OCI-LY3 (cell line): ENCODE results near the gene CYP2D6.

ENCODE experiments used
- H2AFZ ChIP-seq: fragments of 200-600, 300-600 bp; shearing (Covaris generic); 2 replicates; pipeline ENCODE4 v1.6.0; 2014; ENCODE audit warnings: antibody characterized with exemption, low read depth, low read length
- H3K27ac ChIP-seq: fragments of 200-600, 300-600 bp; sonication (generic); 2 replicates; pipeline ENCODE4 v1.5.1; 2014; ENCODE audit warnings: mild to moderate bottlenecking, low read length, moderate library complexity, mixed read lengths
- H3K27me3 ChIP-seq: fragments of 200-600, 300-600 bp; sonication (generic); 2 replicates; pipeline ENCODE4 v1.6.1; 2014; ENCODE audit warnings: low read depth, low read length, mixed read lengths
- H3K36me3 ChIP-seq: fragments of 200-600, 300-600 bp; sonication (generic); replicated peaks from 2 replicates; pipeline ENCODE3; 2014; ENCODE audit warnings: low read depth, low read length, mixed read lengths
- H3K4me1 ChIP-seq: fragments of 300-600, 200-600 bp; sonication (generic); 2 replicates; pipeline ENCODE4 v1.6.1; 2014; ENCODE audit warnings: low read length, mixed read lengths
- H3K4me2 ChIP-seq: fragments of 200-600, 300-600 bp; sonication (generic); 2 replicates; pipeline ENCODE4 v1.6.1; 2014; ENCODE audit warnings: low read length, mixed read lengths
- H3K4me3 ChIP-seq: fragments of 300-600, 200-600 bp; sonication (generic); 2 replicates; pipeline ENCODE4 v1.5.1; 2014; ENCODE audit warnings: antibody characterized with exemption, mild to moderate bottlenecking, low read length, moderate library complexity
- H3K79me2 ChIP-seq: fragments of 300-600, 200-600 bp; shearing (Covaris generic); 2 replicates; pipeline ENCODE4 v1.6.1; 2014; ENCODE audit warnings: mild to moderate bottlenecking, low read length, mixed read lengths
- H3K9ac ChIP-seq: fragments of 300-600, 200-600 bp; shearing (Covaris generic); 2 replicates; pipeline ENCODE4 v1.6.0; 2014; ENCODE audit warnings: mild to moderate bottlenecking, low read length, moderate library complexity
- H3K9me3 ChIP-seq: fragments of 200-600, 300-600 bp; shearing (Covaris generic); 2 replicates; pipeline ENCODE4 v1.6.1; 2014; ENCODE audit warnings: low read length, mixed read lengths; ENCODE audit not compliant: insufficient read depth
- H4K20me1 ChIP-seq: fragments of 200-600, 300-600 bp; sonication (generic); 2 replicates; pipeline ENCODE4 v1.6.1; 2016; ENCODE audit warnings: low read length, mixed read lengths; ENCODE audit not compliant: insufficient read depth
- EZH2phosphoT487 ChIP-seq: fragments of 200-600 bp; shearing (Covaris generic); IDR thresholded peaks from 2 replicates; pipeline ENCODE4 v1.6.1; 2018; ENCODE audit warnings: antibody characterized with exemption, mixed run types, low read depth
- TF ChIP-seq, protein P1 (sequence below): fragments of 200-600, 300-600 bp; sonication (generic); IDR thresholded peaks from 2 replicates; pipeline ENCODE4 v1.5.1; 2014; ENCODE audit warnings: antibody characterized with exemption, low read length, low read depth

The CYP2D6 gene

GRCh38 chr22:42101199-42101598 is 29.4 kb downstream of the CYP2D6 start:
- Histone ChIP-seq H4K20me1 (no peaks in the 10 kb centered on the region), H3K4me3 (no peak overlapping the region), H3K4me1 (no peaks in the 10 kb centered on the region), H3K4me2 (no peak overlapping the region), H3K79me2 (no peaks in the 10 kb centered on the region), H3K27me3 (no peaks in the 10 kb centered on the region), H2AFZ (no peak overlapping the region), H3K36me3 (peaks cover 13% of the 10 kb centered on the region), H3K9ac (no peak overlapping the region), H3K27ac (no peak overlapping the region), H3K9me3 (peaks cover 36% of the 10 kb centered on the region)
- TF ChIP-seq, protein P1, sequence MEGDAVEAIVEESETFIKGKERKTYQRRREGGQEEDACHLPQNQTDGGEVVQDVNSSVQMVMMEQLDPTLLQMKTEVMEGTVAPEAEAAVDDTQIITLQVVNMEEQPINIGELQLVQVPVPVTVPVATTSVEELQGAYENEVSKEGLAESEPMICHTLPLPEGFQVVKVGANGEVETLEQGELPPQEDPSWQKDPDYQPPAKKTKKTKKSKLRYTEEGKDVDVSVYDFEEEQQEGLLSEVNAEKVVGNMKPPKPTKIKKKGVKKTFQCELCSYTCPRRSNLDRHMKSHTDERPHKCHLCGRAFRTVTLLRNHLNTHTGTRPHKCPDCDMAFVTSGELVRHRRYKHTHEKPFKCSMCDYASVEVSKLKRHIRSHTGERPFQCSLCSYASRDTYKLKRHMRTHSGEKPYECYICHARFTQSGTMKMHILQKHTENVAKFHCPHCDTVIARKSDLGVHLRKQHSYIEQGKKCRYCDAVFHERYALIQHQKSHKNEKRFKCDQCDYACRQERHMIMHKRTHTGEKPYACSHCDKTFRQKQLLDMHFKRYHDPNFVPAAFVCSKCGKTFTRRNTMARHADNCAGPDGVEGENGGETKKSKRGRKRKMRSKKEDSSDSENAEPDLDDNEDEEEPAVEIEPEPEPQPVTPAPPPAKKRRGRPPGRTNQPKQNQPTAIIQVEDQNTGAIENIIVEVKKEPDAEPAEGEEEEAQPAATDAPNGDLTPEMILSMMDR, result no peak
- TF ChIP-seq EZH2phosphoT487, result no peak

DNA sequence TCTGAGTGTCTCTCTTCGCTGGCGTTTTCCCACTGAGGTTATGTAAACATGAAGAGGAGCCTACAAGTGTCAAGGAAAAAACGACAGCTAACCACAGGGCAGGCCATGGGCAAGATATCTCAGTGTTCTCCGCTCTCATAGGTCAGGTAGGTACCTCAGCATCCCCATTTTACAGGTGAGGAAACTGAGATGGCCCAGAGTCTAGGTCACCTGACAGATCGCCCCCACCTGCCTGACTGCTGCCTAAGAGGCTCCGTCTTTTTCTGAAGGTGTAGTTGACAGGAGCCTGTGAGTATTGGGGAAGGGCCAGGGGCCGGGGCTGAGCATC is 39.2 kb downstream of the CYP2D6 start:
- TF ChIP-seq, protein P1, result no peak
- no peak for TF ChIP-seq EZH2phosphoT487
- Histone ChIP-seq H4K20me1 (no peaks in the 10 kb centered on the region), H3K27ac (peak overlapping the region; percentile 52), H3K79me2 (peaks cover 32% of the 10 kb centered on the region), H2AFZ (peak overlapping the region; percentile 67), H3K4me2 (peak overlapping the region; percentile 86), H3K36me3 (peaks cover 21% of the 10 kb centered on the region), H3K4me1 (peaks cover 15% of the 10 kb centered on the region), H3K4me3 (peak overlapping the region; percentile 82), H3K27me3 (no peaks in the 10 kb centered on the region), H3K9me3 (0 out of 2 replicates have a peak, but pooled peaks cover 6% of the 10 kb centered on the region), H3K9ac (peak overlapping the region; percentile 80)

DNA sequence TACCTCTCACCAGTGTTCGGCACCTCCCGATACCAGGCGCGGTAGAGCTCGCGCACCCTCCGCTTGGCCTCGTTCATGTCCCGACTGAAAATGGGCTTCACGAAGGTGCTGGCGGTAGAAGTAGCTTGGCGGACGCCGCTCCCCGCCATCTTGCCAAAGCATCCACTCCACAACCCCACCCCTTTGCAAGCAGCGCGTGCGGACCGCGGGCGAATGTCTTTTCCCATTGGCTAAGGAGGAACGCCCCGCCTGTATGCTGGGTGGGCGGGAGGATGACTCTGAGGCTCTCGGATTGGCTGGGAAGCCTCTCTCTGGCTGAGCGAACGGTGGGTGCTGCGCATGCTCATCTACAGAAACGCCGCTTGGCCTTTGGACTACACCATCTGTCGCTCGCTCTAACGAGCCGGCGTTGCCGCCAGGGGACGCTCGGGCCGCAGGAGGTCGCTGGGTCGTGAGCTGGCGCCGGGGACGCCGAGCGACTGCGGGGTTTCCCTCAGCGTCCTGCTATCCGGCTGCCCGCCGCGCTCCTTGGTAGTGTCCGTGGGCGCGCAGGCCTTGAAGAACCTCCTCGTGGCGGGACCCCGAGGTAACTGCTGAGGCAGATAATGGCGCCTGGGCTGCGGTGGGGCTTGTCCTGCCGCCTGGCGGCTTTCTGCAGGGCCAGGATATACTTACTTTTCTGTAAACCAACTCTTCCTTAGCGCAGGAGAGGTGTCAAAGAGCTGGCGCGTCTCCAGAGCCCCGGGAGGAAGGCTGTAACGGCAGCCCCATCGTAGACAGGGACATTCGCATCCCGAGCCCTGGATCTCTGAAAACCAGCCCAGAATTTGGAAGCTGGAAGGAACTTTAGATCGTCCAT is 39.8 kb downstream of the CYP2D6 start, which contains the start of gene NDUFA6:
NDUFA6 (minus strand) TSS at position 177 of the 859 bp plus-strand sequence; CDS start at position 149, 28 bp downstream.
- Histone ChIP-seq H2AFZ (peak within 1 kb of the TSS; percentile 77), H3K27me3 (no peaks in the 10 kb centered on the region), H3K27ac (peak within 1 kb of the TSS; percentile 52), H3K79me2 (peaks cover 38% of the 10 kb centered on the region), H4K20me1 (no peaks in the 10 kb centered on the region), H3K4me3 (peak within 1 kb of the TSS; percentile 82), H3K4me1 (peaks cover 15% of the 10 kb centered on the region), H3K9ac (peak within 1 kb of the TSS; percentile 82), H3K4me2 (peak within 1 kb of the TSS; percentile 86), H3K9me3 (0 out of 2 replicates have a peak, but pooled peaks cover 6% of the 10 kb centered on the region), H3K36me3 (peaks cover 27% of the 10 kb centered on the region)
- no peak for TF ChIP-seq EZH2phosphoT487
- TF ChIP-seq, protein P1, result peak; percentile 94

GRCh38 chr22:42086051-42086450 is 44.6 kb downstream of the CYP2D6 start:
- Histone ChIP-seq H3K27ac (no peak overlapping the region), H3K9ac (no peak overlapping the region), H3K27me3 (no peaks in the 10 kb centered on the region), H3K79me2 (peaks cover 42% of the 10 kb centered on the region), H3K36me3 (peaks cover 56% of the 10 kb centered on the region), H2AFZ (no peak overlapping the region), H3K4me2 (no peak overlapping the region), H3K4me1 (peaks cover 11% of the 10 kb centered on the region), H3K9me3 (0 out of 2 replicates have a peak, but pooled peaks cover 6% of the 10 kb centered on the region), H4K20me1 (no peaks in the 10 kb centered on the region), H3K4me3 (no peak overlapping the region)
- TF ChIP-seq, protein P1, result no peak
- no peak for TF ChIP-seq EZH2phosphoT487
